NCI-H524 treated with DMSO at 0.1 percent for 48 hours (cell line): ENCODE data around the gene SUOX.
A peak's percentile ranks its signal among the peaks of the same experiment; 100 is the strongest.
"Not testable (repeated sequence)": the region's sequence is repeated elsewhere in the genome, so short reads cannot be mapped to it uniquely, and the experiment has no call there.

ENCODE experiments used
- DNase-seq: peaks from one replicate; lab custom pipeline; 2025; lab: John Stamatoyannopoulos, UW

Gene SUOX

DNA sequence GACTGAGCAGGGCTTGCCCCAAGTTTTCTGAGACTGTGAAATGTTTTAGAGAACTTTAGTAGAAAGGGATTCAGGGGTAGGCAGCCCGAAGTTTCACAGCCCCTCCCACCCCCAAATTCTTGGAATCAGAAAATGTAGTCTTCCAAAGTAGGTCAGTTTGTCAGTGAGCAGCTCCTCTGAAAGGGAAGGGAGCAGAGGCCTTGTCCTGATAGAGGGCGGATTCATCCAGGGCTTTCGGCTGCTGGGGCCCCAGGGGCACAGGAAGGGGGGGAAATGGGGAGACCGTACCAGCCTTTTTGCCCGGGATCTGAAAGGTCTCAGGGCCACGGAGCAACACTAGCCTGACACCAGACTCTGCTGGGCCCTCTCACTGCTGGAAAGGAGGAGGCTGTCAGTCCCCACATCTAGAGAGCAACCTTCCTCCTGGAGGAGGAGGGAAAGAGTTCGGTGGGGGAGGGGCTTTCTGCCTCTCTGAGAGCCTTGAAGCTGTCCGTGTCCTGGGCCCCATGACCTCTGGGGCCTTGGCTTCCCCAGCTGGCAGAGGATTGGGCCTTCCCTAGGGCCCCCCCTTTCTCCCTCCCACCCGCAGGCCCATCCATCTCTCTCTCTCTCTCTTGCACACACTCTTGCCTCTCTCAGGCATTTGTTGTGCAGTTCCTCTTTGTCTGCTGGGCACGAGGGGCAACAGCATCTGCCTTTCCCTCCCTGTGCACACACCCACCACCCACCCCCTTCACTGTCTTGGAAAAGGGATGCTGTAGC is 23.5 kb downstream of the SUOX start, which contains the start of gene IKZF4:
TSS of gene IKZF4 (plus strand) at position 621 of the 762 bp plus-strand sequence. CDS start 451 bp downstream, outside the sequence.
- no peak for DNase-seq

DNA sequence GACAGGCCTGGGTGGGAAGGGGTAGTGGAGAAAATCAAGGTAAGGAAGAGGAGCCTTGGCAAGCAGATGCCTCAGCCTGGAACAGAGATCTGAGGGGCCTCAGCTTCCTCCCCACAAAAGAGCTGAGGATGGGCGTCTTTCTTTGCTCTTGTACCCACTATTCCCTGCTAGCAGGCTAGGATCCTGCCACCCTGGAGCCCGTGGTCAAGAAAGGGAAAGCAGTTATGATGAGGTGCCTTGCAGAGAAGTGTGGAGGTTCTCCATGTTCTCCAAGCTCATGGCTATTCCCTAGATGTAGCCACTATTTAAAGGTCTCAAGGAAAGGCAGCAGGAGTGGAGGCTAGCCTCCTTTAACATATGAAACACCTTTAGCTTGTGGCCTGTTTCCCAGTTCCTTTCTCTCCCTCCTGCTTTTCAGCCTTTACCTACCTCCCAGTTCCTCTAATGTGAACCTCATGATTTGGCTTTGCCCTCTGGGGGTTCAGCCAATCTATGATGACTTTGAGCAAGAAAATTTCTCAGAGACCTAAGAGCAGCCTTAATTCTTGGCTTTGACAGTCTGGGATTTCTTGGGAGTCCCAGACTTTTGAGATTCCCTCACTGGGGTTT is 24.9 kb downstream of the SUOX start:
- DNase-seq, result no peak

DNA sequence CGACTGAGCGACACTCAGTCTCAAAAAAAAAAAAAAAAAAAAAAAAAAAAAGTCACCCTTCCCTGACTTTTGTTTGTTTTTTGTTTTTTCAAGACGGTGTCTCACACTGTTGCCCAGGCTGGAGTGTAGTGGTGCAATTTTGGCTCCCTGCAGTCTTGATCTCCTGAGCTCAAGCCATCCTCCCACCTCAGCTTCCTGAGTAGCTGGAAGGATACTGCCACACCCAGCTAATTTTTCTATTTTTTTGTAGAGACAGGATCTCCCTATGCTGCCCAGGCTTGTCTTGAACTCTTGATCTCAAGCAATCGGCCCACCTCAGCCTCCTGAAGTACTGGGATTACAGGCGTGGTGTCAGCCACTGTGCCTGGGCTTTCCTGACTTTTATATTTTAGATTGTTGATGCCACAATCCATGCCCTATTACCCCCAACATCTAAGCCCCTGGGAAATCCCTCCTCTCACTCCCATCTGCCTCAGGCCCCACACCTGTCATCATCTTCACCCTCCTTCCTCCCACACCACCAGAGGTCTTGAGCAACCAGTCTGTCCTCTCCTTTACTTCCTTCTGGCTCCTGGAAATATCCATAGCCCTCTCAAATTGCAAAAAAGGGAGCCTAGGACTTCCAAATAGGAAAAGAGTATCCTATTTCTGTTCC is 31.6 kb downstream of the SUOX start:
- DNase-seq, result no peak

DNA sequence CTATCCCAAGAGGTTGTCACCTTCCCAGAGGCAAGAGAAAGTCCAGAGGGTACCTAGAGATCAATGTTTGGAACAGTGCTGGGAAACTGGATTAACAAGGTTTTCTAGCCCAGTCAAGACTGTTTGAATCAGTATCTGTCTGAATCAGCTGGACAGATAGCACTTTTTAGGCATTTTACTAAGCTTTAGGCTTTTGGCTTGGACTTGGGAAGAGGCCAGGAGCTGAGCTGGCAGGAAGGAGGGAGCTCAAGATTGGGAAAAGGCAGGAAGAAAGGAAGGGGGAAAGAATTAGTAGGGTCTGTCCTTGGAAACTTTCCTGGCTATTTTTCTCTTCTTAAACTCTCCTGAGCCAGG is 32.1 kb downstream of the SUOX start:
- no peak for DNase-seq

DNA sequence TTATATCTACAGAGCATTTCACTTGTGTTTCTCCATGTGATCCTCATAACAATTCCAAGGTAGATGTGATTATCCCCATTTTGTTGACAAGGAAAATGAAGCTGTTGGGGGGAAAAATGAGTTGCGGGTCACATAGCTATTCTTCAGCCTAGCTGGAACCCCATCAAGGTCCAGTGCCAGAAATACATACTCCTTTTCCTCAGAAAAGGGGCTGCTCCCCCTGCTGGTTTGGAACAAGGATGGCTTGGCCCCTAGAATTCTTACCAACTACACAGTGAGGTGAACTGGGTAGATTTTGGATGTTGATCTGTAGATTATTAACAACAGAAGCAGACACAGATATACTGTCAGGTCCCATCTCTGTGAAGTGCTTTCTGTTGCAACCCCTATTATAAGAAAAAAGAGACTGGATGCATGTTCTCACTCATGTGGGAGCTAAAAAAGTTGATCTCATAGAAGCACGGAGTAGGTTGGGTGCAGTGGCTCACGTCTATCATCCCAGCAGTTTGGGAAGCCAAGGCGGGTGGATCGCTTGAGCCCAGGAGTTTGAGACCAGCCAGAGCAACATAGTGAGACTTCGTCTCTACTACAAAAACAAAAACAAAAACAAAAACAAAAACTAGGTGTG is 32.7 kb downstream of the SUOX start:
- DNase-seq, result no peak

DNA sequence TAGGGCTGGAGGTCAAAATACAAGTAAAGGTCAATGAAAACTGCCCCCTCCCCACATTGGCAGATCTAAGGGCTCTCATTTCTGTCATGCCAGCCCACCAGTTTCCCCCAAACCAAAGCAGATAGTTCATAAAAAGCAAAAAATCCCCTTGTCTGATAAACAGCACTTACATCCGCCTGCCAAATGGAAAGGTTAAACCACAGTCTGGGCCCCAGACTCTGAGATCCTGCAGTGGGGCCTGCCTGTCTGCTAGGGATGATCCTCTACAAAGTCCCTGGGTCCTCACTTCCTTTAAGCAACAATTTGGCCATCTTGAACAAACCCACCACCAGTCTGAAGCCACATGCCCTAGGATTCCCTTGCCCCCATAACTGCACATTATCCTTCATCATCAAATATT is 34.9 kb downstream of the SUOX start:
- DNase-seq, result no peak

DNA sequence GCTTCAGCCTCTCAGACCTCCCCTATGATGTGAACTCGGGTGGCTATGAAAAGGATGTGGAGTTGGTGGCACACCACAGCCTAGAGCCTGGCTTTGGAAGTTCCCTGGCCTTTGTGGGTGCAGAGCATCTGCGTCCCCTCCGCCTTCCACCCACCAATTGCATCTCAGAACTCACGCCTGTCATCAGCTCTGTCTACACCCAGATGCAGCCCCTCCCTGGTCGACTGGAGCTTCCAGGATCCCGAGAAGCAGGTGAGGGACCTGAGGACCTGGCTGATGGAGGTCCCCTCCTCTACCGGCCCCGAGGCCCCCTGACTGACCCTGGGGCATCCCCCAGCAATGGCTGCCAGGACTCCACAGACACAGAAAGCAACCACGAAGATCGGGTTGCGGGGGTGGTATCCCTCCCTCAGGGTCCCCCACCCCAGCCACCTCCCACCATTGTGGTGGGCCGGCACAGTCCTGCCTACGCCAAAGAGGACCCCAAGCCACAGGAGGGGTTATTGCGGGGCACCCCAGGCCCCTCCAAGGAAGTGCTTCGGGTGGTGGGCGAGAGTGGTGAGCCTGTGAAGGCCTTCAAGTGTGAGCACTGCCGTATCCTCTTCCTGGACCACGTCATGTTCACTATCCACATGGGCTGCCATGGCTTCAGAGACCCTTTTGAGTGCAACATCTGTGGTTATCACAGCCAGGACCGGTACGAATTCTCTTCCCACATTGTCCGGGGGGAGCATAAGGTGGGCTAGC is 37.7 kb downstream of the SUOX start:
- no peak for DNase-seq

DNA sequence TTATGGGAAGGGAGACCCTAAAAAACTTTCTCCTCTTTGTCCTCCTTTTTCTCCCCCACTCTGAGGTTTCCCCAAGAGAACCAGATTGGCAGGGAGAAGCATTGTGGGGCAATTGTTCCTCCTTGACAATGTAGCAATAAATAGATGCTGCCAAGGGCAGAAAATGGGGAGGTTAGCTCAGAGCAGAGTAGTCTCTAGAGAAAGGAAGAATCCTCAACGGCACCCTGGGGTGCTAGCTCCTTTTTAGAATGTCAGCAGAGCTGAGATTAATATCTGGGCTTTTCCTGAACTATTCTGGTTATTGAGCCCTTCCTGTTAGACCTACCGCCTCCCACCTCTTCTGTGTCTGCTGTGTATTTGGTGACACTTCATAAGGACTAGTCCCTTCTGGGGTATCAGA is 40.1 kb downstream of the SUOX start:
- no peak for DNase-seq

DNA sequence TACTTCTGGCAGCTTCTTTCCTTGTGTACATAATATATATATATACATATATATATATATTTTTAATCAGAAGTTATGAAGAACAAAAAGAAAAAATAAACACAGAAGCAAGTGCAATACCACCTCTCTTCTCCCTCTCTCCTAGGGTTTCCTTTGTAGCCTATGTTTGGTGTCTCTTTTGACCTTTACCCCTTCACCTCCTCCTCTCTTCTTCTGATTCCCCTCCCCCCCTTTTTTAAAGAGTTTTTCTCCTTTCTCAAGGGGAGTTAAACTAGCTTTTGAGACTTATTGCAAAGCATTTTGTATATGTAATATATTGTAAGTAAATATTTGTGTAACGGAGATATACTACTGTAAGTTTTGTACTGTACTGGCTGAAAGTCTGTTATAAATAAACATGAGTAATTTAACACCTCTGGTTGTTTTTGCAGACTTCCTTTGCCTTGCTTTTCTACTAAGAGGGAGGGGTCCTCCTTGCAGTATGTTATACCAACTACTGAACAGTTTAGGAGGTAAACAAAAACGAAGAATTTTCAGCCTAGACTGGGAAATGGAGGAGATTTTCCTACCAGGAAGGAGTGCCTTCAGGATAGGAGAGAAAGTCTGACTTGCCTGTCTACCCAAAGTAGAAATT is 41.1 kb downstream of the SUOX start:
- no peak for DNase-seq

DNA sequence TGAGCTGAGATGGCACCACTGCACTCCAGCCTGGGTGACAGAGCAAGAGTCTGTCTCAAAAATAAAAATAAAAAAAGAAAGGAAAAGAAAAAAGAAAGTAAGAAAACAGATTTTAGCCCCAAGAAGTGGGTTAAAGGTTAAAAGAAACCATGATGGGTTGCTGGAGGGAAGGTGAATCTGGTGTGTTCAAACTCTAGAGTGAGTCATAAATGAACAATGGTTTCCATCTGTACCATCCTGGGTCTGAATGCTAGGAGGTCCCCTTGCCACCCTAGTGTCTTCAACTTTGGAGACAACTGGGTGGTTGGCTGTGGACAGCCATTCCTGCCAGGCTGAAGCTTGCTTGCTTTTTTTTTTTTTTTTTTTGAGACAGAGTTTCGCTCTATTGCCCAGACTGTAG is 43.1 kb downstream of the SUOX start:
- DNase-seq, result no peak

DNA sequence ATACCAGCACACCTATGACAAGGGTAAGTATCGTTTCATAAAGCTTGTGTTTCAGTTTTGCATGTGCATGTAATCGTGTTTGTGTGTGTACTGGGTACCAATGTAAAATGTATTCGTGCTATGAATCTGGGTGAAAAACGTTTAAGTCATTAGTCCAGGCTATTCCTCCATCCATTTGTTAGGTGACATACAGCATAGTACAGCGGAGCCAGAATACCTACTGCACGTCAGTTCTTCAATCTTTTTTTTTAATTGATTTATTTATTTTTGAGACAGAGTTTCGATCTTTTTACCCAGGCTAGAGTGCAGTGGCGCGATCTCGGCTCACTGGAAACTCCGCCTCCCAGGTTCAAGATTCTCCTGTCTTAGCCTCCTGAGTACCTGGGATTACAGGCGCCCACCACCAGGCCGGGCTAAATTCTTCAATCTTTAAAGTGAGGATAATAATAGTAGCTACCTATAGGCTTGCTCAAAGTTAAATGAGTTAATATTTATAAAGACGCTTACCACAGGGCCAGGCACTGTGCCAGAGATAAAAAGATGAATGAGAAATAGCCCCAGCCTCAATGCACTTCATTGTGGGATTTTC is 44.0 kb downstream of the SUOX start:
- no peak for DNase-seq

DNA sequence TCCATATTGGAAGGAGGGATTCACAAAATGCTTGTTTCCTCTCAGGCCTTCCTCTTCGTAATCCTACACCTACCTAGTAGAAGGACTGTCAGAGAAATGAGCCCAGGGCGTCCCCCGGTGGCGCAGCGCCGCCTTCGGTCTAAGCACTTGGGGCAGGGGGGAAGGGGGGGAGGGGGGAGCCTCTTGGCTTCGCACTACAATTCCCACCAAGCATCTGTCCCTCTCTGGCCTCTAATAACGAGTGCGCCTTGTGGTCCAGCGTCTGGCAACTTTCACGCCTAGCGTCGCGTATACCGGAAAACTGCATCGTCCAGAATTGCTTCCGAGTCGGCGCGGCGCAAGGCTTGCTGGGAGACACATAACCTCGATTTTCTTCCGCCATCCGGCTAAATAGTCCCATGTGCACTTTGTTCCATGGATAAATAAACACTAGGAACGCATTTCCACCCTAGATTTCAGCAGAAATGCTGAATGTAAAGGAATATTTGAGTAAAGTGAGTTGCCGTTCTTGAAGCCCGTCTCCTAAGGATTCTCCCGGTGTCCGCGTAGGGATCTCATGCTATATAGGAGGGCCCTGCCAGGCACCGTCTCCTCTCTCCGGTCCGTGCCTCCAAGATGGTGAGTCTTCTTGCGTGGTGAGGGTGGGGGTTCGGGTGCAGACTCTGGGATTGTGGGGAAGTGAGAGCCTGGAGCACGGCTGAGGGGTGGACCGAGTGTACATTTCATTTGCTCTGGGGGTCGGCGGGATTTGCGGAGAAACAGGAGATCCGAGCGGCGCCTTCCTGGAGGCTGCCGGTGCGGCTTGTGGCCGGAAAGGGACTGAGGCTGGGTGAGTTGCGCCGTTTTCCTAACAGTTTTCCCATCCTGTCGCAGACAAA is 44.7 kb downstream of the SUOX start, which contains the start of gene RPS26:
TSS of gene RPS26 (plus strand) at position 367 of the 878 bp plus-strand sequence. CDS start at position 616, 249 bp downstream.
- peak; percentile 99 for DNase-seq

DNA sequence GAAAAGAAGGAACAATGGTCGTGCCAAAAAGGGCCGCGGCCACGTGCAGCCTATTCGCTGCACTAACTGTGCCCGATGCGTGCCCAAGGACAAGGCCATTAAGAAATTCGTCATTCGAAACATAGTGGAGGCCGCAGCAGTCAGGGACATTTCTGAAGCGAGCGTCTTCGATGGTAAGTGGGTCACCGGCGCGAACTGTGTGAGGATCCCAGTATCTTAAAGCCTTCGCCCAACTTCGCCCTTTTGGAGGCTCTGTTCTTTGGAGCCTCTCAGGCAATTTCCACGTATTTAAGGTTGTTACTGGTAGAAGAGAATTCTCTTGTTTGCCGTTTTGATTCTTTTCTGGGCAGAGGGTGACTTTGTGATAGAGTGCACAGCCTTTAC is 45.3 kb downstream of the SUOX start:
- not testable (repeated sequence) for DNase-seq

DNA sequence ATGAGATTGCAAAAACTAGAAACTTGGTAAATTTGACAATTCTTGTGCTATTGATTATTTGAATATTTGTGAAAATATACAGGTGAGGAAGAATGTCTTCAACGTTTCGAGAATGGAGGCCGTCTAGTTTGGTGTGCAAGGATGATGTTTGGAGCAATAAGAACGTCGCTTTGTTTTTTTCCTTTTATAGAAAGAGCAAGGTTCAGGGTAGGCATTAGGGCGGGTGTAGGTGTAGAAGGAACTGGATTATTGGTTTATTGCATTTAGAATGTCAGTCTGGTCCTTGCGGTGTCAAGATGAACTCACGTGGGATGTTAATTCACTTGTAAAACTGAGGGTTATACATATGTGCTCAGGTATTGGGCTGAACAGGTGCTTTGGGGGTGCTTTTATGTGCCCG is 45.8 kb downstream of the SUOX start:
- DNase-seq, result no peak

DNA sequence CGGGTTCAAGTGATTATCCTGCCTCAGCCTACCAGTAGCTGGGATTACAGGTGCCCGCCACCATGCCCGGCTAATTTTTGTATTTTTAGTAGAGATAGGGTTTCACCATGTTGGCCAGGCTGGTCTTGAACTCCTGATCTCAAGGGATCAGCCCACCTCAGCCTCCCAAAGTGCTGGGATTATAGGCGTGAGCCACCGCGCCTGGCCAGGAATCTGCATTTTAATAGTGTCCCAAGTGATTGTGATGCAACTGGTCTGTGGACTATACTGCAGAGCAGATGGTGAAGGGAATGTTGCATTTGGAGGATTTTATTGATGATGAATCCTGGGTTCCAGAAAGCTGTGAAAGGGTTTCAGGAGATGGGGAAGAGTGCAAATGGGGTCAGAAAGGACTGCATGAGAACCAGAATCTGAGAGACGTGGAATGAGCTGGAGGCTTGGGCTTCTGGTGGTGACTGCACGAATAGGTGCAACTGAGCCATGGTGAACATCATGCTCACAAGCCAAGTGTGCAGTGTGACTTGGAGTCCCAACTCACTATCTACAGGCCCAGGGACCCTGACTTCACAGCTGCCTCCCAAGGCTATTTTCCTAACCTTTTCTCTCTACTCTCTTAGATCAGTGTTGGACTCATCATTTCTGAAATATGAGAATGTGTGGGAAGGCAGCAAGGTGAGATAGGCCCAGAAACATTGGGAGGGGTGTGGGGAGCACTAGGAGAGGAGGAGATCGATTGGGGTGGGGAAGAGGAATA is 49.1 kb downstream of the SUOX start:
- DNase-seq, result no peak

DNA sequence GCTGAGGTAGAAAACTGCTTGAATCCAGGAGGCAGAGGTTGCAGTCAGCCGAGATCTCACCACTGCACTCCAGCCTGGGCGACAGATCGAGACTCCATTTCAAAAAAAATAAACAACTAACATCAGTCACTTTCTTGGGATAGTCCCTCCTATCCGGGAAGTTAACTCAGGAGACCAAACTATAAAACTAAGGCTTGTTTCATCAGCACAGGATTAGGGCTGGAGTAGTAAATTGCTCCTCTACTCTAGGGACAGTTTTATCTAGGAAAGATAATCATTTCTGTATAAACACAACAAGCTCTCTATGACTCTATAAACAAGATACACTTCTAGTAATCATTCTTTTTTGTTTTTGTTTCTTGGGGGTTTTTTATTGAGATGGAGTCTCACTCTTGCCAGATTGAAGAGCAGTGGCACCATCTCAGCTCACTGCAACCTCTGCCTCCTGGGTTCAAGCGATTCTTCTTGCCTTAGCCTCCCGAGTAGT is 56.4 kb downstream of the SUOX start:
- DNase-seq, result no peak
